GM12875 (cell line): ENCODE measurements around the gene ZNRF3.

ENCODE experiments used
- H3K4me3 ChIP-seq: one replicate; pipeline ENCODE4 v1.5.1; 2011; ENCODE audit warnings: low read depth, low read length, control low read depth
- CTCF ChIP-seq: IDR thresholded peaks from 2 replicates; pipeline ENCODE4 v1.5.1; 2011; ENCODE audit warnings: low read depth, mild to moderate bottlenecking, control low read depth, inconsistent platforms, low read length, moderate library complexity, borderline replicate concordance; ENCODE audit not compliant: insufficient read depth

ZNRF3 gene

GRCh38 chr22:29011240-29012100 lies 128.1 kb downstream of the ZNRF3 start:
- H3K4me3 ChIP-seq = no peak overlapping the region
- no peak for TF ChIP-seq CTCF

- H3K4me3 ChIP-seq = no peak overlapping the region
- no peak for TF ChIP-seq CTCF
These were observed 128.7 kb downstream of the ZNRF3 start for GRCh38 chr22:29012101-29012433.

GRCh38 chr22:29012952-29013351 lies 129.6 kb downstream of the ZNRF3 start:
- no peak overlapping the region for H3K4me3 ChIP-seq
- no peak for TF ChIP-seq CTCF

GRCh38 chr22:29014293-29014692 lies 130.9 kb downstream of the ZNRF3 start:
- H3K4me3 ChIP-seq = no peak overlapping the region
- TF ChIP-seq CTCF = no peak

GRCh38 chr22:29014773-29015172 lies 131.4 kb downstream of the ZNRF3 start:
- H3K4me3 ChIP-seq = no peak overlapping the region
- no peak for TF ChIP-seq CTCF

- no peak for TF ChIP-seq CTCF
- no peak overlapping the region for H3K4me3 ChIP-seq
These were observed 132.9 kb downstream of the ZNRF3 start for GRCh38 chr22:29016067-29016938.
